GM23338 (cell line): ENCODE data around the gene BMP5. TPM values are rescaled to one million over a fixed set of nuclear protein-coding genes. Genes with fewer than 3 reads are reported as not detected.

Source experiments
- ATAC-seq: fragments of 200-7000 bp; cut with Tn5 transposase; 3 replicates; pipeline ENCODE4 v1.9.1; 2020
- DNase-seq: peaks from one replicate; pipeline ENCODE4 v3.0.0-alpha.2; 2015; ENCODE audit warnings: low spot score
- H2AFZ ChIP-seq: fragments of 200-600 bp; sonication (generic); 2 replicates; pipeline ENCODE4 v1.8.0; 2016; ENCODE audit warnings: antibody characterized with exemption, mild to moderate bottlenecking, moderate library complexity
- H3F3A ChIP-seq: fragments of 200-600 bp; sonication (generic); replicated peaks from 2 replicates; pipeline ENCODE4 v1.8.0; 2017; ENCODE audit warnings: antibody characterized with exemption, mixed run types, low read depth
- H3K27ac ChIP-seq: fragments of 200-600 bp; sonication (generic); 2 replicates; pipeline ENCODE4 v1.6.1; 2016; ENCODE audit warnings: low read depth
- H3K27me3 ChIP-seq: fragments of 200-600 bp; sonication (generic); 2 replicates; pipeline ENCODE4 v1.8.0; 2016; ENCODE audit warnings: mild to moderate bottlenecking, mixed run types, moderate library complexity; ENCODE audit not compliant: insufficient read depth
- H3K36me3 ChIP-seq: fragments of 200-600 bp; sonication (generic); 2 replicates; pipeline ENCODE4 v1.8.0; 2016; ENCODE audit warnings: mild to moderate bottlenecking; ENCODE audit not compliant: insufficient read depth
- H3K4me1 ChIP-seq: fragments of 200-600 bp; sonication (generic); 2 replicates; pipeline ENCODE4 v1.8.0; 2016; ENCODE audit warnings: mild to moderate bottlenecking, moderate library complexity; ENCODE audit not compliant: insufficient read depth
- H3K4me2 ChIP-seq: fragments of 200-600 bp; sonication (generic); 2 replicates; pipeline ENCODE4 v1.7.1; 2017; ENCODE audit warnings: mixed run types
- H3K4me3 ChIP-seq: fragments of 200-600 bp; sonication (generic); 2 replicates; pipeline ENCODE4 v1.6.1; 2016; ENCODE audit warnings: mixed run types
- H3K79me2 ChIP-seq: fragments of 200-600 bp; sonication (generic); replicated peaks from 2 replicates; pipeline ENCODE4 v1.8.0; 2017; ENCODE audit warnings: mild to moderate bottlenecking; ENCODE audit not compliant: insufficient read depth
- H3K9me2 ChIP-seq: fragments of 200-600 bp; sonication (generic); 2 replicates; pipeline ENCODE4 v1.8.0; 2017; ENCODE audit not compliant: insufficient read depth
- H4K20me1 ChIP-seq: fragments of 200-600 bp; sonication (generic); replicated peaks from 2 replicates; pipeline ENCODE4 v1.8.0; 2017; ENCODE audit warnings: mild to moderate bottlenecking; ENCODE audit not compliant: insufficient read depth
- H3K27ac Mint-ChIP-seq: 2 replicates; pipeline ENCODE4 v1.8.0; 2020; ENCODE audit warnings: inconsistent platforms, mild to moderate bottlenecking, moderate library complexity, mixed read lengths
- H3K27me3 Mint-ChIP-seq: 3 replicates; pipeline ENCODE4 v1.8.0; 2022; ENCODE audit warnings: low read depth, mild to moderate bottlenecking, moderate library complexity, mixed read lengths, inconsistent platforms; ENCODE audit not compliant: insufficient read depth, poor library complexity
- H3K36me3 Mint-ChIP-seq: 3 replicates; pipeline ENCODE4 v1.8.0; 2021; ENCODE audit warnings: low read depth, mild to moderate bottlenecking, inconsistent platforms, moderate library complexity, mixed read lengths
- H3K4me1 Mint-ChIP-seq: 3 replicates; pipeline ENCODE4 v1.8.0; 2020; ENCODE audit warnings: mild to moderate bottlenecking, inconsistent platforms, mixed read lengths
- H3K4me3 Mint-ChIP-seq: 3 replicates; pipeline ENCODE4 v1.8.0; 2021; ENCODE audit warnings: moderate library complexity, mild to moderate bottlenecking, inconsistent platforms, mixed read lengths
- H3K9me3 Mint-ChIP-seq: 3 replicates; pipeline ENCODE4 v1.8.0; 2020; ENCODE audit warnings: moderate library complexity, mild to moderate bottlenecking, inconsistent platforms, mixed read lengths
- NANOG ChIP-seq: IDR thresholded peaks from 2 replicates; pipeline ENCODE4 v1.6.1; 2016; ENCODE audit warnings: antibody characterized with exemption, borderline replicate concordance
- polyA plus RNA-seq: library from polyadenylated mRNA; unstranded; fragments of >200 nt; fragmentation: Nextera tagmentation; extraction: Ambion mirVana; gene quantifications from 2 replicates; pipeline ENCODE4 v1.2.1, GENCODE V29; 2016
- total RNA-seq: library from RNA; depleted of rRNA; stranded (reverse); fragments of >200 nt; shearing (Covaris generic); gene quantifications from 2 replicates; pipeline ENCODE4 v1.2.3, GENCODE V29; 2014
- TF ChIP-seq, protein P1 (sequence below): fragments of 250-450 bp; sonication (Bioruptor Pico); IDR thresholded peaks from 2 replicates; pipeline ENCODE4 v1.5.0; 2020; ENCODE audit warnings: mild to moderate bottlenecking, moderate library complexity
- TF ChIP-seq, protein P2 (sequence below), 2 experiments: fragments of 200-600 bp in 1 of 2; sonication (generic) in 1 of 2; conservative IDR thresholded peaks; 2 replicates each; pipeline versions ENCODE4 v1.5.1 to v1.6.1; 2016 to 2017; ENCODE audit warnings: antibody characterized with exemption in 2 of 2, low read depth in 2 of 2, mild to moderate bottlenecking in 2 of 2, moderate library complexity in 1 of 2

BMP5 gene
- total and polyA plus RNA-seq, 2 experiments from 2014 or later: 0.06 to 0.07 TPM

DNA sequence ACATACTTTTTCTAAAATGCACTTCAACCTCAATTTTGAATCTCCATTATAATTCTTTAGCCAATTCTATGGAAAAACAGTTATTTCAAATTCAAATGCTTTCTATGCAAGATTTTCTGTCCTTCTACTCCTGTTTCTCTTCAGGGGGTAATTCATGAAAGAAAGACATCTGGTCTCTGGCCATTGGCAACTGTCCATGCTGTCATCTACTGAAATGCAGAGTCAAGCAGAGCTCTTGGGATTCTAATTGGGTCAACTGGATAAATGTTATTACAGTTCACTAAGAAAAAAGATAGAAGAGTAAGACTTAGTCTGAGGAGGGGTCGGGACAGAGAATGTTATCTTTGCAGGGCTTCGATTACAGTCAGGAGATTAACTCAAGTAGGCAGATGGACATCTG lies 22.0 kb upstream of the BMP5 start:
- no peak for DNase-seq
- H3K4me1 ChIP-seq: peaks cover 5% of the 10 kb centered on the region; the same call in 1 of the 2 replicates
- ATAC-seq: no peak
- H3K36me3 ChIP-seq: no peaks in the 10 kb centered on the region
- TF ChIP-seq, protein P1, sequence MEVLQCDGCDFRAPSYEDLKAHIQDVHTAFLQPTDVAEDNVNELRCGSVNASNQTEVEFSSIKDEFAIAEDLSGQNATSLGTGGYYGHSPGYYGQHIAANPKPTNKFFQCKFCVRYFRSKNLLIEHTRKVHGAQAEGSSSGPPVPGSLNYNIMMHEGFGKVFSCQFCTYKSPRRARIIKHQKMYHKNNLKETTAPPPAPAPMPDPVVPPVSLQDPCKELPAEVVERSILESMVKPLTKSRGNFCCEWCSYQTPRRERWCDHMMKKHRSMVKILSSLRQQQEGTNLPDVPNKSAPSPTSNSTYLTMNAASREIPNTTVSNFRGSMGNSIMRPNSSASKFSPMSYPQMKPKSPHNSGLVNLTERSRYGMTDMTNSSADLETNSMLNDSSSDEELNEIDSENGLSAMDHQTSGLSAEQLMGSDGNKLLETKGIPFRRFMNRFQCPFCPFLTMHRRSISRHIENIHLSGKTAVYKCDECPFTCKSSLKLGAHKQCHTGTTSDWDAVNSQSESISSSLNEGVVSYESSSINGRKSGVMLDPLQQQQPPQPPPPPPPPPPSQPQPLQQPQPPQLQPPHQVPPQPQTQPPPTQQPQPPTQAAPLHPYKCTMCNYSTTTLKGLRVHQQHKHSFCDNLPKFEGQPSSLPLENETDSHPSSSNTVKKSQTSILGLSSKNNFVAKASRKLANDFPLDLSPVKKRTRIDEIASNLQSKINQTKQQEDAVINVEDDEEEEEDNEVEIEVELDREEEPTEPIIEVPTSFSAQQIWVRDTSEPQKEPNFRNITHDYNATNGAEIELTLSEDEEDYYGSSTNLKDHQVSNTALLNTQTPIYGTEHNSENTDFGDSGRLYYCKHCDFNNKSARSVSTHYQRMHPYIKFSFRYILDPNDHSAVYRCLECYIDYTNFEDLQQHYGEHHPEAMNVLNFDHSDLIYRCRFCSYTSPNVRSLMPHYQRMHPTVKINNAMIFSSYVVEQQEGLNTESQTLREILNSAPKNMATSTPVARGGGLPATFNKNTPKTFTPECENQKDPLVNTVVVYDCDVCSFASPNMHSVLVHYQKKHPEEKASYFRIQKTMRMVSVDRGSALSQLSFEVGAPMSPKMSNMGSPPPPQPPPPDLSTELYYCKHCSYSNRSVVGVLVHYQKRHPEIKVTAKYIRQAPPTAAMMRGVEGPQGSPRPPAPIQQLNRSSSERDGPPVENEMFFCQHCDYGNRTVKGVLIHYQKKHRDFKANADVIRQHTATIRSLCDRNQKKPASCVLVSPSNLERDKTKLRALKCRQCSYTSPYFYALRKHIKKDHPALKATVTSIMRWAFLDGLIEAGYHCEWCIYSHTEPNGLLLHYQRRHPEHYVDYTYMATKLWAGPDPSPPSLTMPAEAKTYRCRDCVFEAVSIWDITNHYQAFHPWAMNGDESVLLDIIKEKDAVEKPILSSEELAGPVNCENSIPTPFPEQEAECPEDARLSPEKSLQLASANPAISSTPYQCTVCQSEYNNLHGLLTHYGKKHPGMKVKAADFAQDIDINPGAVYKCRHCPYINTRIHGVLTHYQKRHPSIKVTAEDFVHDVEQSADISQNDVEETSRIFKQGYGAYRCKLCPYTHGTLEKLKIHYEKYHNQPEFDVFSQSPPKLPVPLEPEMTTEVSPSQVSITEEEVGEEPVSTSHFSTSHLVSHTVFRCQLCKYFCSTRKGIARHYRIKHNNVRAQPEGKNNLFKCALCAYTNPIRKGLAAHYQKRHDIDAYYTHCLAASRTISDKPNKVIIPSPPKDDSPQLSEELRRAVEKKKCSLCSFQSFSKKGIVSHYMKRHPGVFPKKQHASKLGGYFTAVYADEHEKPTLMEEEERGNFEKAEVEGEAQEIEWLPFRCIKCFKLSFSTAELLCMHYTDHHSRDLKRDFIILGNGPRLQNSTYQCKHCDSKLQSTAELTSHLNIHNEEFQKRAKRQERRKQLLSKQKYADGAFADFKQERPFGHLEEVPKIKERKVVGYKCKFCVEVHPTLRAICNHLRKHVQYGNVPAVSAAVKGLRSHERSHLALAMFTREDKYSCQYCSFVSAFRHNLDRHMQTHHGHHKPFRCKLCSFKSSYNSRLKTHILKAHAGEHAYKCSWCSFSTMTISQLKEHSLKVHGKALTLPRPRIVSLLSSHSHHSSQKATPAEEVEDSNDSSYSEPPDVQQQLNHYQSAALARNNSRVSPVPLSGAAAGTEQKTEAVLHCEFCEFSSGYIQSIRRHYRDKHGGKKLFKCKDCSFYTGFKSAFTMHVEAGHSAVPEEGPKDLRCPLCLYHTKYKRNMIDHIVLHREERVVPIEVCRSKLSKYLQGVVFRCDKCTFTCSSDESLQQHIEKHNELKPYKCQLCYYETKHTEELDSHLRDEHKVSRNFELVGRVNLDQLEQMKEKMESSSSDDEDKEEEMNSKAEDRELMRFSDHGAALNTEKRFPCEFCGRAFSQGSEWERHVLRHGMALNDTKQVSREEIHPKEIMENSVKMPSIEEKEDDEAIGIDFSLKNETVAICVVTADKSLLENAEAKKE (CRISPR knock-in tag): no peak; the same call in 1 of the 2 replicates
- TF ChIP-seq, protein P2, sequence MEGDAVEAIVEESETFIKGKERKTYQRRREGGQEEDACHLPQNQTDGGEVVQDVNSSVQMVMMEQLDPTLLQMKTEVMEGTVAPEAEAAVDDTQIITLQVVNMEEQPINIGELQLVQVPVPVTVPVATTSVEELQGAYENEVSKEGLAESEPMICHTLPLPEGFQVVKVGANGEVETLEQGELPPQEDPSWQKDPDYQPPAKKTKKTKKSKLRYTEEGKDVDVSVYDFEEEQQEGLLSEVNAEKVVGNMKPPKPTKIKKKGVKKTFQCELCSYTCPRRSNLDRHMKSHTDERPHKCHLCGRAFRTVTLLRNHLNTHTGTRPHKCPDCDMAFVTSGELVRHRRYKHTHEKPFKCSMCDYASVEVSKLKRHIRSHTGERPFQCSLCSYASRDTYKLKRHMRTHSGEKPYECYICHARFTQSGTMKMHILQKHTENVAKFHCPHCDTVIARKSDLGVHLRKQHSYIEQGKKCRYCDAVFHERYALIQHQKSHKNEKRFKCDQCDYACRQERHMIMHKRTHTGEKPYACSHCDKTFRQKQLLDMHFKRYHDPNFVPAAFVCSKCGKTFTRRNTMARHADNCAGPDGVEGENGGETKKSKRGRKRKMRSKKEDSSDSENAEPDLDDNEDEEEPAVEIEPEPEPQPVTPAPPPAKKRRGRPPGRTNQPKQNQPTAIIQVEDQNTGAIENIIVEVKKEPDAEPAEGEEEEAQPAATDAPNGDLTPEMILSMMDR (conservative IDR thresholded peaks at IDR 0.05; ENCODE audit: low read depth in 2 of 2): no peak
- no peak for TF ChIP-seq NANOG
- no peaks in the 10 kb centered on the region for H3K27me3 ChIP-seq
- no peaks in the 10 kb centered on the region for H3K36me3 Mint-ChIP-seq
- no peak overlapping the region for H2AFZ ChIP-seq
- H3K27ac Mint-ChIP-seq: no peak overlapping the region
- H3K27me3 Mint-ChIP-seq: peaks cover 3% of the 10 kb centered on the region
- no peak overlapping the region for H3K4me3 Mint-ChIP-seq
- no peak overlapping the region for H3K4me3 ChIP-seq
- H4K20me1 ChIP-seq: no peaks in the 10 kb centered on the region
- no peak overlapping the region for H3K27ac ChIP-seq
- peaks cover 6% of the 10 kb centered on the region for H3K4me1 Mint-ChIP-seq
- no peaks in the 10 kb centered on the region for H3K79me2 ChIP-seq
- H3K9me2 ChIP-seq: peaks cover 5% of the 10 kb centered on the region; the same call in 1 of the 2 replicates
- H3K4me2 ChIP-seq: no peak overlapping the region
- no peaks in the 10 kb centered on the region for H3K9me3 Mint-ChIP-seq
- H3F3A ChIP-seq: no peaks in the 10 kb centered on the region
